Activated CD8-positive, alpha-beta memory T cell treated with anti-CD3 and anti-CD28 coated beads, Interleukin-2, amount 50 U/mL, for 48 hours (primary cell): ENCODE measurements around the gene CEP57L1.
"Not testable (repeated sequence)": the region's sequence is repeated elsewhere in the genome, so short reads cannot be mapped to it uniquely, and the experiment has no call there.

Experiments used
- DNase-seq: peaks from one replicate; pipeline ENCODE4 v3.0.0-alpha.2; 2020

The CEP57L1 gene

GRCh38 chr6:109074133-109074415 is 21.2 kb upstream of the CEP57L1 start:
- no peak for DNase-seq

GRCh38 chr6:109075934-109076333 is 19.4 kb upstream of the CEP57L1 start:
- DNase-seq = no peak

- DNase-seq = no peak
Measured at GRCh38 chr6:109076377-109076776, 18.9 kb upstream of the CEP57L1 start.

DNA sequence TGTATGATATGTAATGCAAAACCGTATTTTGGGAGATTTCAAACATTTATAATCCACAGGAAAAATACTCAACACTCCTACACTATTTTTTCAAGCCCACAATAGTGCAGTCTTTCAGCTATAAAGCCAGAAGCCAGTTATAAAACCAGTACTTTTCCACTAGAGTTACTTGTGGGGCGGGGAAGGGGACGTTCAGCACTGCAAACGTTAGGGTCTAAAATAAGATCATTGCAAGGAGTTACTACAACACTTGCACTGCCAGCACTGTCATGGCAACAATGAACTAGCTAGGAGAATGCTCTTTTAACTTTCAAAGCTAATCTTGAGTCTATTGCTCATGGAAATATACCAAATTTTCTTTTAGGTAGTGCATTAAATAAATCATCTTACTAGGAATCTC is 15.3 kb upstream of the CEP57L1 start:
- no peak for DNase-seq

- DNase-seq = no peak
Measured at GRCh38 chr6:109081026-109081425, 14.3 kb upstream of the CEP57L1 start.

- no peak for DNase-seq
Measured at GRCh38 chr6:109081516-109082187, 13.7 kb upstream of the CEP57L1 start.

- no peak for DNase-seq
Measured at GRCh38 chr6:109082188-109082577, 13.1 kb upstream of the CEP57L1 start.

DNA sequence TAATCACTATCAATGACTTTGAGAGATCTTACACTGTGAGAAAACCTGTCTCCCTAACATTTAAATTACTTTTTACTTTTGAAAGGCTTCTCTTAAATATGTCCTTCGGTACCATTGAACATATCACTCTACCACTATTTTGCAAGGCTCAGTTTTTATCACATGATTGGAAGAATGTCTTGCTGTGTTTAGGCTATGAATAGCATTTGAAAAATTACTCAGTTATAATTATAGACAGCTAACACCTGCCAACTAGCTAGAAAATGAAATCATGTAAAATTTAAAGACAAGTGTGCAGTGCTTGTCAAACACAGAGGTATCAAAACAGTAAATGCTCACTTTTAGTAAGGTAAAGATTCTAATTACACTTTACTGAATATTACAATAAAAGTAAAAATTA is 11.7 kb upstream of the CEP57L1 start:
- no peak for DNase-seq

DNA sequence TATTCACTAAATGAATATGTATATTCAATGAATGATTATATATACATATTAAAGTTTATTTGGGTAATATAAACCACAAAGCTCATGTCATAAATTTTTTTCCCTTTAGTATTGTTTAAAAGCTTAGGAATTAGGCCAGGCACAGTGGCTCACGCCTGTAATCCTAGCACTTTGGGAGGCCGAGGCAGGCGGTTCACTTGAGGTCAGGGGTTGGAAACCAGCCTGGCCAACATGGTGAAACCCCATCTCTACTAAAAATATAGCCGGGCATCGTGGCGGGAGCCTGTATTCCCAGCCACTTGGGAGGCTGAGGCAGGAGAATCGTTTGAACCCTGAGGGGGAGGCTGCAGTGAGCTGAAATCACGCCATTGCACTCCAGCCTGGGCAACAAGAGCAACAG is 11.2 kb upstream of the CEP57L1 start:
- DNase-seq = not testable (repeated sequence)

- DNase-seq = no peak
Measured at GRCh38 chr6:109087661-109088264, 7.5 kb upstream of the CEP57L1 start.

DNA sequence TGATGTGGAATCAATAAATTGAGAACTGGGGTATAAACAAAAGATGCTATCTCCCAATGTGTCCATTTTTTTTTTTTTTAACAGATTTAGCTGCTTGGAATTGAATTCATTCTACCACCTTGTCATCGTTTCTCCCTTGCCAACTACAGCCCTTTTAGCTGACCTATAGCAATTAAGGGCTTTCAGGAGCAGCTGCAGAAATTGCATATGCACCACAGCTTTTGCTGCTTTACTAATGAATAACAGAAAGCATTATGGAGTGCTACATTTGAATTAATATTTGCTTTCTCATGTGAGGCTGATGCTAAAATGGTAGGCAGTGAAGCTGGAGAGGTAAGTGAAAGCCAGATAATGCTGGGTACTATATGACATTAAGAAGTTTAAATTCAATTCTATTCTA is 6.3 kb upstream of the CEP57L1 start:
- no peak for DNase-seq

DNA sequence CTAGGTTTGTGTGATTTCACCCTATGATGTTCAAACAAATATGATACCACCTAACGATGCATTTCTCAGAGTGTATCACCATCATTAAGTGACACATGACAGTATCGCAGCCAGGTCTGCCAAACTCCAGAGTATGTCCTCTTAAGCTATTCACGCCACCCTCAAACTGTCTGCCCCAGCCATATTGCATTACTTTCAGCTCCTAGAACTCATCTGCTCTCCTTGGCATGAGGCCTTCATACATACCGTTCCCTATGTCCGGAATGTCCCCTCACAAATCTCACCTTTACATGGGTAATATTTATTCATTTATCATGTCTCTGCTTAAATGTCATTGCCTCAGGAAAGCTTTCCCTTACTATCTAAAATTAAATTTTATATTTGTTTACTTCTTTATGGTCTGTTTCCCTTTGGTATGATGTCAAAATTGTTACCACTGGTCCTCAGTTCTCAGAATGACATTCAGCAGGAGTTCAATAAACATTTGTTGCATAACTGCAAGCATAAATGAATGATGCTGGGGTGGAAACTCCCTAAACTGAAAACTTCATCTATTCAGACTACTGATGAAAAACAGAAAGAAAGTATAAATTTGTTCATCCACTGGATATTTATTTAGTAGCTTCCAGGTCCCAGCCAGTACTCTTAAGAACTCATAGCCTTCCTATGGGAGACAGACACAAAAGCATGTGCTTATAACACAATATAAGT is 3.8 kb upstream of the CEP57L1 start:
- no peak for DNase-seq

DNA sequence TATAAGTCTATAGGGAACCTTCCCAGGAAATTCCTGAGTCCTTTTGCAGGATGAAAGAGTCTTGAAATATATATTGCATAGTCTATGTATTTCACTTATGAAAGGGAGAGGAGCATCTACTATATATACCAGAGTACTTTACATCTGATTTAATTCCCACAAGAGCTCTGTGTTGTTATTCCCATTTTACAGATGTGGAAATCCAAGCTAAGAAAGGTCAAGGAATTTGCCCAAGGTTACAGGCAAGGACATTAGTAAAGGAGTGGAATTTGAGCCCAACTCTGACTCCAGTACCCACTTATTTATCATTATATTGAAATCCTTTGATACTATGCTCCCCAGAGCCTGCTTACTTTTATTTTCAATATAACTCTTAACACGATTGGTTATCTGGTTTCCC is 3.2 kb upstream of the CEP57L1 start:
- DNase-seq = no peak

DNA sequence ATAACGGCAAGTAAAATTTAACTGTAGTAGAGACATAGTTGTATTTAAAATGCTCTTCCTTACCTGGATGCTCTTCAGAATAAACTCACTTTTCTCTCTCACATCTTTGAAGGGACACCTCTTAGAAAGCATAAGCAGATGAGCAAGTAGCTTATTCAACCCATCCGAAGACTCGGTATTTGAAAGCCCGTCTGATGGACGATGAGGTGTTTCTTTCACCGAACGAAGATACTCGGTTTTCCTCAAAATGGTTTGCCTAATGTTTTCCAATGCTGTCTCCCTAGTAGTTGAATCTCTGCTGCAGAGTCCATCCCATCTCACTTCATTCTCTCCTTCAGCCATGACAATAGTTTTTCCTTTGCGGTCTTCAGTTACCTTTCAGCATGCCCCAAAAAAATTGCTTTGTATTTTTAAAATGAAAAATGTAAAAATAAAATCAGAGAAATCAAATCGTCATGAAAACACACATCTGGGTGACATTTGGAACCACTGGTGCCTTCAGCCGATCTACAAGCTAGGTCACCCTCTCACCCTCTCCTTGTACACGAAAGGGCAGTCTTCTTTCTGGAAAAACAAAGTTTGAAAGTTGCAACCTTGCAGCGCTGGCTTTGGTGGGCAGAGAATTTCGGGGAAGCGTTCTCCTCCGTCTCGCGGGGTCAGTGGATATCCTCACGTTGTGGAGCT is 1.4 kb upstream of the CEP57L1 start:
- DNase-seq = no peak

DNA sequence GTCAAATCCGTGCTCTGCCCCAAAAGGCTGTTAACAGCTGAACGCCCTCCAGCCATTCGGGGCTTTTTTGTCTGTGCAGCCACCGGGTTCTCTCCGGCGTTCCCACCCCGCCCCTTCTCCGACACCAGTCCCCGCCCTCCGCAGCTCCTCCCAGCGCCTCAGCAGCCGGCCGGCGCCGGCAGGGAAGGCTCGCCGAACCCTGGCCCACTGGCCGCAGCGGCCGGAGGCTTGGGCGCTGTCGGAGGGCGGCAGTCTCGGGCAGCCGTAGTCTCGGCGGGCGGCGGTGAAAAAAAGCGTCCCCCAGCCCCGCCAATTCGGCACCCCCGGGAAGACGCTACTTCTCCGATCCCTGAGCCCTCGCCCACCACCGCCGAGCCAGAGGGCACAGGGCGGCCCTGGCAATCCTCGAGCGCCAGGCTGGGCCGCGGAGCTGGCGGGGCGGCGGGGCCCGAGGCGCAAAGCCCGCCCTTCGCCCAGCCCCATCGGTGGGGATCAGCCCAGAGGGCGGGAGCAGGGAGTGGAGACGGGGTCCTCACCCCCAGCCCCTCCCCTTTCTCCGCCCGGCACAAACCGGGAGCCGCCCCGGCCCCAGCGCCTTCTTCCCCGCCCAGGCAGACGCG is 781 bp upstream of the CEP57L1 start, which contains the start of gene SESN1:
TSS of gene SESN1 (minus strand) at position 431 of the 620 bp plus-strand sequence. CDS start 773 bp downstream, outside the sequence.
- DNase-seq = peak; percentile 90

GRCh38 chr6:109095835-109096084 is 453 bp downstream of the CEP57L1 start:
- no peak for DNase-seq

- no peak for DNase-seq
Measured at GRCh38 chr6:109096208-109096607, 901 bp downstream of the CEP57L1 start.

DNA sequence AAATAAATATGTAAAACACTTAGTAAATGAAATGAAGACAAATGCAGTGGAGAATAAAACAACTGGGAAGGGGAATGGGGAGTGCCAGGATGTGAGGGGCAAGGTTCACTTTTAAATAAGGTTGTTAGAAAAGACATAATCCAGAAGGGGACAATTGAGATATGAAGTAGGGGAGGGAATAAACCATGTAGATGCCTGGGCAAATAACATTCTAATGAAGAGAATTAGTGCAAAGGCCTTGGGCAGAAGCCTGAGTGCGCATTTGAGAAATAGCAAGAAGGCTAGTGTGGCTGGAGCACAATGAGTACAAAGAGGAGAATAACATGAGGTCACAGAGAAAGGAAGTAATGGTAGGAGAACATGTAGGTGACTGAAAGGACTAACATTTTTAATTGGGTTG is 2.4 kb downstream of the CEP57L1 start:
- DNase-seq = no peak

- no peak for DNase-seq
Measured at GRCh38 chr6:109102762-109103161, 7.5 kb downstream of the CEP57L1 start.

DNA sequence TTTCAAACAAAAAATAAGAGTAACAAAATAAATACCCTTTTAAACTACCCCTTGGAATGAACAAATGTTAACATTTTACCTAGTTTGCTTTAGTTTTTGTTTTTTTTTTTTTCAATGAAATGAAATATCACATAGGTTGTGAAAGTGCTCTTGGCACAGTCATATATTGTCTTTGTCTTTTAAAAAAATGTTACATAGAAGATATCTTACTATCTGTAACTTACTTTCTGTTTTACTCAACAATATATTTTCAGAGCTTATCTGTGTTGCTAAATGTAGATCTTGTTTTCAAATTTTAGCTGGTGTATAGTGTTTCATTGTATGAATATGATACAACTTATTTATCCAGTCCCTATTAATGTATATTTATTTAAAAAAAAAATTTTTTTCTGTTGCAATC is 8.6 kb downstream of the CEP57L1 start:
- DNase-seq = no peak

DNA sequence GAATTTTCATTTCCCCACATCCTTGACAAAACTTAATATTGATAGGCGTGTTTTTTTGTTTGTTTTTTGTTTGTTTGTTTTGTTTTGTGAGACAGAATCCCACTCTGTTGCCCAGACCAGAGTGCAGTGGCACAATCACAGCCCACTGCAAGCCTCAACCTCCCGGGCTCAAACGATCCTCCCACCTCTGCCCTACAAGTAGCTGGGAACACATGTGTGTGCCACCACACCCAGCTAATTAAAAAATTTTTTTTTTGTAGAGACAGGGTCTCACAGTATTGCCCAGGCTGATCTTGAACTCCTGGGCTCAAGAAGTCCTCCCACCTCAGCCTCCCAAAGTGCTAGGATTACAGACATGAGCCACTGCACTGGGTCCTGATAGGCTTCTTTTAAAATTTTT is 9.2 kb downstream of the CEP57L1 start:
- no peak for DNase-seq

- DNase-seq = no peak
Measured at GRCh38 chr6:109105681-109106080, 10.4 kb downstream of the CEP57L1 start.

- not testable (repeated sequence) for DNase-seq
Measured at GRCh38 chr6:109109663-109110062, 14.4 kb downstream of the CEP57L1 start.

- not testable (repeated sequence) for DNase-seq
Measured at GRCh38 chr6:109112663-109113062, 17.4 kb downstream of the CEP57L1 start.
